HepG2 (cell line): ENCODE data around the gene PDE3B. TPM values are rescaled to one million over a fixed set of nuclear protein-coding genes. Genes with fewer than 3 reads are reported as not detected.

Experiments
- ATAC-seq: fragments of 200-7000 bp; cut with Tn5 transposase; 3 replicates; pipeline ENCODE4 v1.9.1; 2020; ENCODE audit warnings: mild to moderate bottlenecking, moderate library complexity
- BruUV-seq: library from RNA; stranded (reverse); fragments of 400-500 nt; replicated peaks from 2 replicates; lab custom pipeline; 2021; lab: Mats Ljungman, UMichigan
- CTCF ChIA-PET: fragments of 300-600 bp; formaldehyde crosslinking; extraction: SDS; loops from one replicate; lab custom pipeline; 2021; ENCODE audit warnings: low total read pairs, inconsistent platforms, low intra/inter-chr PET ratio; lab: Yijun Ruan, JAX
- POLR2A ChIA-PET: fragments of 350-600 bp; sonication (Branson Sonifier 250); formaldehyde crosslinking; loops from one replicate; lab custom pipeline; 2020; ENCODE audit warnings: antibody characterized with exemption, inconsistent platforms; lab: Yijun Ruan, JAX
- DNase-seq: peaks from one replicate; pipeline ENCODE4 v3.0.0-alpha.2; 2015; ENCODE audit warnings: low spot score
- FAIRE-seq: peaks from 3 replicates; lab custom pipeline; 2011; peaks lifted over from hg19 to GRCh38; lab: Jason Lieb, UNC
- H2AFZ ChIP-seq: one replicate; pipeline ENCODE4 v1.6.1; 2011; ENCODE audit warnings: low read length, inconsistent platforms
- H3K27ac ChIP-seq: fragments of 300-600 bp; 3 replicates; pipeline ENCODE4 v1.8.0; 2011; ENCODE audit warnings: mixed run types, mild to moderate bottlenecking, mixed read lengths, low read length, inconsistent platforms; ENCODE audit not compliant: insufficient read depth; ENCODE audit errors: extremely low read length
- H3K27me3 ChIP-seq, 2 experiments: fragments of 200-600 bp in 1 of 2; 2 replicates in 1 of 2; 3 replicates in 1 of 2; pipeline versions ENCODE4 v1.6.0 to v1.8.0; 2011; ENCODE audit warnings: low read length in 2 of 2, mild to moderate bottlenecking in 2 of 2, moderate library complexity in 2 of 2, inconsistent platforms in 1 of 2; ENCODE audit not compliant: insufficient read depth in 2 of 2, control insufficient read depth in 1 of 2
- H3K36me3 ChIP-seq, 2 experiments: fragments of 200-600 bp in 1 of 2; replicated peaks in 1 of 2; 2 replicates in 1 of 2; 3 replicates in 1 of 2; pipeline versions ENCODE4 v1.5.1 to v1.8.0; 2011; ENCODE audit warnings: low read length in 2 of 2, inconsistent platforms in 1 of 2; ENCODE audit not compliant: insufficient read depth in 2 of 2, control insufficient read depth in 1 of 2
- H3K4me1 ChIP-seq: 2 replicates; pipeline ENCODE4 v1.5.1; 2012; ENCODE audit warnings: low read length, inconsistent platforms; ENCODE audit not compliant: insufficient read depth
- H3K4me2 ChIP-seq: 2 replicates; pipeline ENCODE4 v1.6.0; 2011; ENCODE audit warnings: low read depth, low read length, inconsistent platforms
- H3K4me3 ChIP-seq, 3 experiments: fragments of 200-600 bp in 1 of 3; sonication (generic), shearing (Covaris generic) in 1 of 3; replicated peaks in 1 of 3; 2 replicates each; pipeline ENCODE4 v1.5.1; 2011 to 2016; ENCODE audit warnings: low read length in 3 of 3, inconsistent platforms in 2 of 3, low read depth in 2 of 3, mild to moderate bottlenecking in 2 of 3, control low read depth in 1 of 3, mixed read lengths in 1 of 3; ENCODE audit not compliant: insufficient read depth in 1 of 3
- H3K79me2 ChIP-seq: one replicate; pipeline ENCODE4 v1.6.1; 2011; ENCODE audit warnings: low read length, inconsistent platforms; ENCODE audit not compliant: insufficient read depth
- H3K9ac ChIP-seq: 2 replicates; pipeline ENCODE4 v1.6.0; 2011; ENCODE audit warnings: mild to moderate bottlenecking, low read depth, low read length, inconsistent platforms; ENCODE audit not compliant: insufficient read depth
- H3K9me3 ChIP-seq: 2 replicates; pipeline ENCODE4 v1.5.1; 2012; ENCODE audit warnings: mild to moderate bottlenecking, low read length
- H4K20me1 ChIP-seq: 2 replicates; pipeline ENCODE4 v1.6.0; 2011; ENCODE audit warnings: inconsistent platforms, mild to moderate bottlenecking, low read length, moderate library complexity; ENCODE audit not compliant: insufficient read depth
- MYNN ChIP-seq: sonication (generic); formaldehyde crosslinking; IDR thresholded peaks from 2 replicates; pipeline ENCODE4 v1.4.0; 2020; ENCODE audit warnings: mild to moderate bottlenecking, low read depth, missing genetic modification reagents
- SP4 ChIP-seq: sonication (generic); formaldehyde crosslinking; IDR thresholded peaks from 2 replicates; pipeline ENCODE4 v1.8.1; 2023; ENCODE audit warnings: mild to moderate bottlenecking, missing genetic modification reagents
- ZNF761 ChIP-seq: sonication (generic); formaldehyde crosslinking; conservative IDR thresholded peaks from 2 replicates; pipeline ENCODE4 v1.4.0; 2020; ENCODE audit warnings: mild to moderate bottlenecking, missing genetic modification reagents
- WGBS: methylation state at CpG from one replicate; pipeline ENCODE4 v1.1.6; 2017; ENCODE audit warnings: low lambda C conversion rate; 5-methylcytosine and 5-hydroxymethylcytosine counted together
- in situ Hi-C: cut with HindIII; loops from 2 replicates; pipeline ENCODE4 v1.10.0; 2017; ENCODE audit warnings: low pct_unique_long_range_greater_than_20kb; ENCODE audit not compliant: extremely low pct_ligation_motif_present
- intact Hi-C: fragments of 100-400 bp; cut with micrococcal nuclease; formaldehyde crosslinking; loops from one replicate; pipeline ENCODE4 v1.10.0; 2022; ENCODE audit not compliant: unreplicated experiment
- polyA plus RNA-seq, 8 experiments: library from polyadenylated mRNA; depleted of rRNA in 3 of 8; stranded (reverse) in 7 of 8; unstranded in 1 of 8; fragments of >200 nt; fragmentation: Illumina TruSeq in 4 of 8; extraction: Trizol in 4 of 8; gene quantifications; 2 replicates each; pipeline versions ENCODE4 v1.2.1 to v1.2.3, GENCODE V29; 2011 to 2016; ENCODE audit warnings: low read depth in 4 of 8, missing spikeins in 1 of 8, mixed read lengths in 1 of 8; ENCODE audit not compliant: insufficient read depth in 1 of 8
- total RNA-seq, 5 experiments: library from RNA; depleted of rRNA; stranded (reverse); fragments of >200 nt; fragmentation: Illumina TruSeq; extraction: Trizol; gene quantifications; 2 replicates each; pipeline ENCODE4 v1.2.3, GENCODE V29; 2016; ENCODE audit warnings: low read depth in 1 of 5
- TF ChIP-seq, protein P1 (sequence below): sonication (generic); formaldehyde crosslinking; IDR thresholded peaks from 2 replicates; pipeline ENCODE4 v1.4.0; 2020; ENCODE audit warnings: missing genetic modification reagents
- TF ChIP-seq, protein P2 (sequence below): sonication (generic); formaldehyde crosslinking; IDR thresholded peaks from 2 replicates; pipeline ENCODE4 v1.5.1; 2020; ENCODE audit warnings: missing genetic modification reagents, mild to moderate bottlenecking, borderline replicate concordance

The PDE3B gene
- total and polyA plus RNA-seq, 2 of the 13 experiments (the other 11 are each of a cell fraction or from before 2014, with no cell fraction given), result 14.1 to 26.5 TPM

- H2AFZ ChIP-seq, result peak overlapping the region; percentile 45
- BruUV-seq, result no TSS peak
- peaks cover 23% of the 10 kb centered on the region for H3K4me1 ChIP-seq
- no peaks in the 10 kb centered on the region for H3K36me3 ChIP-seq
- CTCF ChIA-PET, result interaction anchor here (1.5 to 2.9 kb wide), 2 partner anchors 117 to 370 kb away, joined by 6 to 22 read pairs; no protein-coding TSS in a partner anchor
- intact Hi-C loops (loop anchor here (1.0 kb wide), 3 partner anchors 117 to 370 kb away; no protein-coding TSS in a partner anchor), in situ Hi-C loops (loop anchor here (5.0 kb wide), 2 partner anchors 120 to 370 kb away; no protein-coding TSS in a partner anchor)
- DNase-seq (no peak), ATAC-seq (no peak; the same call in 2 of the 3 replicates), FAIRE-seq (no peak)
- no peaks in the 10 kb centered on the region for H3K27me3 ChIP-seq
- TF ChIP-seq, protein P1, sequence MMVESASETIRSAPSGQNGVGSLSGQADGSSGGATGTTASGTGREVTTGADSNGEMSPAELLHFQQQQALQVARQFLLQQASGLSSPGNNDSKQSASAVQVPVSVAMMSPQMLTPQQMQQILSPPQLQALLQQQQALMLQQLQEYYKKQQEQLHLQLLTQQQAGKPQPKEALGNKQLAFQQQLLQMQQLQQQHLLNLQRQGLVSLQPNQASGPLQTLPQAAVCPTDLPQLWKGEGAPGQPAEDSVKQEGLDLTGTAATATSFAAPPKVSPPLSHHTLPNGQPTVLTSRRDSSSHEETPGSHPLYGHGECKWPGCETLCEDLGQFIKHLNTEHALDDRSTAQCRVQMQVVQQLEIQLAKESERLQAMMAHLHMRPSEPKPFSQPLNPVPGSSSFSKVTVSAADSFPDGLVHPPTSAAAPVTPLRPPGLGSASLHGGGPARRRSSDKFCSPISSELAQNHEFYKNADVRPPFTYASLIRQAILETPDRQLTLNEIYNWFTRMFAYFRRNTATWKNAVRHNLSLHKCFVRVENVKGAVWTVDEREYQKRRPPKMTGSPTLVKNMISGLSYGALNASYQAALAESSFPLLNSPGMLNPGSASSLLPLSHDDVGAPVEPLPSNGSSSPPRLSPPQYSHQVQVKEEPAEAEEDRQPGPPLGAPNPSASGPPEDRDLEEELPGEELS (CRISPR knock-in tag), result no peak
- peak; percentile 7; the same call in 1 of the 2 replicates for TF ChIP-seq SP4 (CRISPR knock-in tag)
- 0 out of 2 replicates have a peak, but pooled peaks have one; percentile 9 for TF ChIP-seq ZNF761
- no peak for TF ChIP-seq MYNN (CRISPR knock-in tag)
- TF ChIP-seq, protein P2, sequence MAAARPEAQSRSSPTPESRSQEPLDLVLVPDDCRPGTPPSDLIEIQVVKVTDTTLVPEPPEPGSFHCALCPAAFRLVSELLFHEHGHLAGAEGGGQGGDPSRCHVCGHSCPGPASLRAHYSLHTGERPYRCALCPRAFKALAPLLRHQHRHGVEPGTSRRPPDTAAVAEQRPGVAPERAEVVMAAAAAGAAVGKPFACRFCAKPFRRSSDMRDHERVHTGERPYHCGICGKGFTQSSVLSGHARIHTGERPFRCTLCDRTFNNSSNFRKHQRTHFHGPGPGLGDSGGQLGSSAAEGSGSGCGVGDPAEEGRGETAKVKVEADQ (CRISPR knock-in tag), result no peak
- H4K20me1 ChIP-seq, result no peaks in the 10 kb centered on the region
- no peaks in the 10 kb centered on the region for H3K79me2 ChIP-seq
- 41% methylated on average over 6 of the region's 6 CpGs for WGBS
- POLR2A ChIA-PET, result interaction anchor here (0.9 to 2.7 kb wide), 4 partner anchors 12 to 407 kb away, joined by 3 to 9 read pairs (median 4); partner anchors contain the start of gene CYP2R1
- H3K4me3 ChIP-seq, result peak overlapping the region in 2 of 3 experiments; percentile 44 to 71; a peak in 2 of 6 replicates
- H3K4me2 ChIP-seq, result peak overlapping the region; percentile 90
- no peak overlapping the region for H3K27ac ChIP-seq
- H3K9ac ChIP-seq, result no peak overlapping the region
- H3K9me3 ChIP-seq, result no peaks in the 10 kb centered on the region
Measured at GRCh38 chr11:14906993-14907392, 263.4 kb downstream of the PDE3B start.
